Pulmonary artery endothelial cell (primary cell): Measurements from ENCODE around the gene RGL1. TPM values are rescaled to one million over a fixed set of nuclear protein-coding genes. Genes with fewer than 3 reads are reported as not detected.
A peak's percentile ranks its signal among the peaks of the same experiment; 100 is the strongest.

Experiments used
- DNase-seq: peaks from one replicate; pipeline ENCODE4 v3.0.0-alpha.2; 2011; ENCODE audit warnings: low read depth, low spot score
- total RNA-seq: library from RNA; depleted of rRNA; stranded (reverse); fragments of >200 nt; gene quantifications from 2 replicates; pipeline ENCODE4 v1.2.3, GENCODE V29; 2014

The RGL1 gene
- total RNA-seq, 1 donor from 2014 or later: 40.8 TPM

DNA sequence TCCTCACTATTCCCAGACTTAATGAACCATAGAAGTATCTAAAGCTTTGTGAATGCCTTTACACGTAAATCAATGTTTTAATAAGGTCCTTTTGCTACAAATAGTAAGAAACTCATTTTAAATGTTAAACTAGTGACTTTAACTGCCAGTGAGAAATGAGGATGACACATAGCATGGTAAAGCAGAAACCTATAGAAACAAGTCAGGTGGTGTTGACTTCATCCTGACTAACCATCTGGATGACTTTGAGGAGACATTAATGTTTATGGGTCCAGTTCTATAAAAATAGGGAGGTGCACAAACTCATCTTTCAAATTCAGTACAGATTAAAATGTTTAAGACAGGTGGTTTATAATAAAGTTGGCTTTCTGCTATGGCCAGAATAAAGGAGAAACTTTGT lies 147.2 kb downstream of the RGL1 start:
- DNase-seq: no peak

DNA sequence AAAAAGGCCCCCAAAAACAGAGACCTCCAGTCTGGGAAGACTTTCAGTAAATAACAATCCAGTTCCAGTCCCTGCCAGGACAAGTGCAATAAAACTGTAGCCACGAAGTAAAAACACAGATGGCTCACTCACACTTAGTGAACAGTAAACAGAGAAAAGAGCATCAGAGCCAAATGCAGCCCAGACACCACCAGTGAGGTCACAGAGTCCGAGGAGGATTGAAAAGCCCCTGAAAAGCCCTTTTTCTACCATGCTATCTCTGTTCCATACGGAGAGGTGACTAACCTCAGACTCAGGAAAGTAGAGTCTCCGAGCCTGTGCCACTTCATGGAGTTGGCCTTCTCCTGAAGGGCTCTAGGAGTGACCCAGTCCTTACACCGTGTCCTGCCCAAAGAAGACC lies 148.1 kb downstream of the RGL1 start:
- DNase-seq: no peak

DNA sequence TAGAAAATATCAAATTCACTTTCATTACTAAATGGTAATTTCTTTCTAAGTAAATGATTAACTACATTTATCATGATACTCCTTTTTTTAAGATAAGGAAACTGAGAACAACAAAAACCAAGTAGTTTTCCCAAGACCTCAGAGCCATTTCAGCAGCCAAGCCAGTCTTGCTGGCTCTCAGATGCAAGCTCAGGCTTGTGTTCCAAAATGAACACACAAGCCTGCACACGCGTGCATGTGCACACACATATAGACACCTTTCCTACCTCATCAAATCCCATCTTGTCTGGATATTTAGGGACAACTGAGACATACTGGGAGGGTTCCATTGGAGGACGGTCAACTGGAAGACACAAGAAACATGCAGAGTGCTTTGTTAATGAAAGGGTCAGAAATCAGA lies 149.6 kb downstream of the RGL1 start:
- no peak for DNase-seq

DNA sequence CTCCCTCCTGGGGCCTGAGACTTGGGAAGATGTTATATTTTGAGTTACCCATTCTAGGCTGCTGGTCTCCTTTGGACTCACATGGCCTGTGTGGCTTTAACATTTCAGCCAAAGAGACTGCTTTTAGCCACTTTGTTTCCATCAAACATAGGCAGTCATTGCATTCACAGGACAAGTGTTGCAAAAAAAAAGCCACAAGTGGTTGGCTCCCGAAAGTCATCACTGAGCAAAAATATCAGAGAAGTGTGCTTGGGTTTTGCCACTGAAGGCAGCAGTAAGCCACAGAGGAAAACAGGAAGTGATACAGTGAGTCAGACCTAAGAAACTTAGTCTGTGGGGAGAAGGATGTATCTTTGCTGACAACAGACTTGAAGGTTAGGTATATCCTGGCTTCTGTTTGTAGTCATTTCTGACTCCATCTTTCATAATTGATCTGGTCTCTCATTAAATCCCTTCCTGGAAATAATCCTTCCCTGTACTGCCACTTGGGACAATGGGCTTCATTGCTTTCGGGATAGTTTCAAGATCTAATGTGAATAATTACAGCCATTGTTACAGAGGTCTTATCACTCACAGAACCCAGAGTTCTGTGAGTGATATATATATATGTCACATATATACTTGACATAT lies 151.8 kb downstream of the RGL1 start:
- DNase-seq: peak; percentile 50

DNA sequence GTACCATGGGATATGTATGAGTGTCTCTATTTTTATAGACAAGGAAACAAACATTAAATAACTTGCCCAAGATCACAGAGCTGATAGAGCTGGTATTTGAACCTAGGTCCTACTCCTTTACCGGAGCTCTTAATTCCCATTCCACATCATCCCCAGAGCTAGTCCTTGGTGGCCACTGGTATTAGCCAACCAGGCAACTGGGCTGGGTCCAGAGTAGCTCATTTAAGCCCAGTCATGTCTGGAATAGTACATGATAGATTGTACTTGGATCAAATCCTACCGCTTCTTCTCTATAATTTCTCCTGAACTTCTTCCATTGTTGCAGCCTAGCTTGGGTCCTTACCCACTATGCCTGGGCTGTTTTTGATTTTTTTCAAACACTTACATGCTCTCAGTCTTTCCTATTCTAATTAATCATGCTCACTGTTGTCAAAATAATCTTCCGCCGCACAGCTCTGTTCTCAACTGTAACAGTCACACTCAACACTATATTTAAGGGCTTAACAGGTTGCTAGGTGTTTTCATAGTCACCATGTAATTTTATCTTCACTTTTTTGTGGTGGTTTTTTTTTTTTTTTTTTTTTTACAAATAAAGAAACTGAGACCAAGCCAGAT lies 152.4 kb downstream of the RGL1 start:
- no peak for DNase-seq

DNA sequence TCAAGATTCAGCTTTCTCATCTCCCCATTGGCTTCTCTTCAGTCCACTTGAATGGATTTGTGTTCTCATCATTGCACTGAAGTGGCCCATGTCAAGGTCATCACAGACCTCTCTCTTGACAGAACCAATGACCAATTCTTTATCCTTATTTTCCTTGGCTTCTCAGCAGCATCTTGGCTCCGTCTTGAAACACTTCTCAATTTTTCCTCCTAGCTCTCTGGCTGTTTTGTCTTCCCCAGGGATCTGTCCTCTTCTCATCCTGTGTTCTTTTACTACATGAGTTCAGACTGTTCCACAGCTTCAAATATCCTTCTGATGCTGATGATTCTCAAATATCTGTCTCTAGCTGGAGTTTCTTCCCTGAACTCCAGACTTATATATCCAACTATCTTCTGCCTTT lies 154.0 kb downstream of the RGL1 start:
- DNase-seq: no peak

DNA sequence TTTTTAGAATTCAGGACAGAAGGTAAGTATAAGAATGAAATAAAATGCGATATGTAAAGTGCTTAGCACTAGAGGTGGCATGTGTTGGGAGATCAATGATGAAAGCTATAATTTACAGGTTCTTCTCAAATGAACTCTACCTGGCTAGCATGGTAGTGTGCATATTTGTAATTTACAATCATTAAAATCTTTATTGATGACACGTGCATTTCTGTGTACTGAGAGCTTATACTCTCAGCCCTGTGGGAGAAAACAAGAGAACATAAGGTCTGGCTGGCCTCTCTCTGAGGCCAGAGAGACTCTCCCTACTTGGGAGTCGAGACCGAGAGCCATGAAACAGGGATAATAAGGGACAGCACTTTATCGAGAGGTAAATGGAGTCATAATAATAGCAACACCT lies 156.2 kb downstream of the RGL1 start:
- no peak for DNase-seq

DNA sequence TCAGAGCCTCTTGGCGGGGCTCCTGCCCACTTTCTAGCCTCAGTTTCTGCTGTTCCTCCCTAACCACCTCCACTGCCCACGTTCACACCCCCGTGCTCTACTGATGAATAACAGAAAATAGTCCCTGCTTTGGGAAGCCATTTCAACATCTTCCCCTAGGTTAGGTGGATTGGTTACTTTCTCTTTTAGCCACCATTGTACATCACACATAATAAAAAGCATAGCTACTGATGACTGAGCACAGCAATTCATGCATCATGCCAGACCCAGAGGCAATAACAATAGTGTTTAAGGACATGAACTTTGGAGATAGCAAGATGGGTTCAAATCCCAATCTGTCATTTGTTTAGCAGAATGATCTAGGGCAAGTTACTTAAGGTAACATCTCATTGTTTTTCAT lies 158.0 kb downstream of the RGL1 start:
- DNase-seq: no peak

DNA sequence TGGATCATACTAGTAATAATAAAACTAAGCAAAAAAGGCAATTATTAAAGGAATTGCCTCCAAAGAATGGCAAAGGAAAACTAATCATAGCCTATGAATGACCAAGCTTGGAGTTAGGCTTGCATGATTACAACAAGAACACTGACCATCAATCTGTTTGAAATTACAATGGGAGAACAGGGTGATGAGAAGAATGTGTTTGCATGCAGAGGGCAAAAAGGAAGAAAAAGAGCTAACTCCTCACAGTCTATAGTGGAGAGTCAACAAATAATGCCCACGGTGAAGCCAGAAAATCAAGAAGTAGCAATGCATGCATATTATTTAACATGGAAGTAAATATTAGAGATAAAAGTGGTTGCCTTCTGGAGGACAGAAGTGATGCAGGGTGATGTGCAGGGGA lies 160.8 kb downstream of the RGL1 start:
- no peak for DNase-seq

DNA sequence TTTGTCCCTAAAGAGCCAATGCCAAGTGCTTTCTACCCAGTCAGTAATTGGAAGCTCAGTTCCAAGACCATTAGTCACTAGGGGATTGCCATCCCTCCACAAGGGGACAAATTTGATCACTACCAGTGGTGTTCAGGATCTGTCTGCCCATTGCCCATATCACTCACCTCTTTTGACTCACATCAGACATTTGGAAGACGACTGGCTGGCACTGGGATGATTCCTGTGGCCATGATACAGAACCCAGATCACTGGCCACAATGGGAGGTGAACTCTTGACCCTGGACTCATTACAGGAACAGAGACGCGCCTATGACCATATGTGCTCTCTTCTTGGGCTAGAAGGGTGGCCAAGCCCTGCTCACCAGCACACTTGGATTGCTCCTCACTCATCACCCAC lies 161.6 kb downstream of the RGL1 start:
- no peak for DNase-seq

DNA sequence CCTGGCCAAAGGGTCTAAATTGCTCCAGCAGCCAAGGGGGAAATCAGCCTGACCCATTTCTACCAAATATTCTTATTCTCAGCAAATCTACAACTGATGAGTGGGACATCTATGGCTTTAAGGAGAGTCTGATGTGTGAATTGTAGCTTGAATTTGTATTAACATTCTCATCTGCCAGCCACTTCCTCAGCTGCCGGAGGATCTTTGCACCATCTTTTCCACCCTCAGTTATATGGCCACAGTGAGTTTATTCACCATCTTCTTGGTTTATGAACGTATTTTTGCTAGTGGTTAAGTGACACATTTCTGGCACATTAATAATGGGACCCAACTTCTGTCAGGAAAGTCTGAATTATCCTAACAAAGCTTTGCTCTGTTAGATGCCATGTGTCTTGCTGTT lies 163.0 kb downstream of the RGL1 start:
- DNase-seq: no peak

DNA sequence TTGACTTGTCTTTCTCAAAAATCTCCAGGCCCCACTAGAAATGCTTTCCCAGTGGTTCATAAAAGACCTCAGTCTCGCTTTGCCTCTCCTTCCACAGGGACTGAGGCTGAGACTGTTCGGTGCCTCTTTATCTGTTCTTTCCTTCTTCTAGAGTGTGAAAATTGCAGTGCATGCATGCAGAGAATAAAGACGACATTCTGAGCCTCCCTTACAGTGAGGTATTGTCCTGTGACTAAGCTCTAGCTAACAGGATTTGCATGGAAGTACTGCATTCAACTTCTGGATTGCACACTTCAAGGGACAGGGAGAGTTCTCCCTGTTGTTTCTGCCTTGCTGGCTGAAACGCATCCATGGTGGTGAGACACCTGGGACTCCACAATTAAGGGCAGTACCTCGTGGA lies 163.5 kb downstream of the RGL1 start:
- DNase-seq: no peak

DNA sequence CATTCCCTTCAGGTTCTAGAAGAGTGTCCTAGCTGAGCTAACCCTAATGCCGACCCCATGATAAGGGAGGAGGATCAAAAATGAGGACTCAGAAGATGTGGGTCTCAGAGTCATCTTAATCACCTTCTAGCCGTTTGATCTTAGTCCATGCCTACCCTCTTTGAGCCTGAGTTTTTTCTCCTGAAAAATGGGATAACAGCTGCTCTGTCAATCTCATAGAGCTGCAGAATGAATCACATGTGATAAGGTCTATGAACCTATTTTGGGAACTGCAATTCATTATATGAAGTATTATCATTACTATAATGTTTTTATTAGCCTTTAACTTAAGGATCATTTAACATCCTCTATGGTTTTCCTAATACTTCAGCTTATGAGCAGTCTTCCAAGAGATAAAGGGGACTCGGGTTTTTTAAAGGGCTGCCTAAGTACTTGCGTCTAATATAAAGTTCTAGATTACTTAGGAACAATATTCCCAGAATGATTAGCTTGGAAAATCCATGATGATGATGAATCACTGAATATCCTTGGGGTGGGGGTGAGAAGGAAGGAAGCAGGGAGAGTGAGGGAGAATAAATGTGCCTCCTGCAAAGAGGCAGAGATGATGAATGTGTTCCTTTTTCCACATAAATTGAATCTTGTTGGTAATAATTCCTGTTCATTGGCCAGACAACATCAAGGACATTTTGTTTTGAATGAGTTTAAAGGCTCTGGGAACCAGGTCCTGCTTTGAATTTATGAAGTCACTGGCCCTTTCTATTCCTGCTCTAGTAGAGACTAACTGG lies 165.8 kb downstream of the RGL1 start:
- DNase-seq: no peak

DNA sequence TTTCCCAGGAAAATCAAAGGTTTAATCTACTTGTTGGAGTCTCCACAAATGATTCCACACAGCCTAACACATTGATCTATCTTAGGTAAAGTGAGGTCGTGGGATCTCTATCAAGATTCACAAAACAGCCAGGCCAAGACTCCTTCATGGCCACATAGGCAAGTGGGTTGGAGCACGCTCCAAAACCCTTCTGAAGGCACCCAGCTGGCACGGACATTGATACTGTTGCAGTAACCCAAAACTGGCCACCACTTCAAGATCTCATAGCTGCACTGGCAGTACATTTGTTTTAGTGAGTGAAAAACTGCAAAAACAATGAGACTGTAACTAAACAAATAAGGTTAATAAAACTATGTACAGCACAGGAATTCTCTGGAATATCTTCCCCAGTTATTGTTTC lies 170.7 kb downstream of the RGL1 start:
- no peak for DNase-seq

DNA sequence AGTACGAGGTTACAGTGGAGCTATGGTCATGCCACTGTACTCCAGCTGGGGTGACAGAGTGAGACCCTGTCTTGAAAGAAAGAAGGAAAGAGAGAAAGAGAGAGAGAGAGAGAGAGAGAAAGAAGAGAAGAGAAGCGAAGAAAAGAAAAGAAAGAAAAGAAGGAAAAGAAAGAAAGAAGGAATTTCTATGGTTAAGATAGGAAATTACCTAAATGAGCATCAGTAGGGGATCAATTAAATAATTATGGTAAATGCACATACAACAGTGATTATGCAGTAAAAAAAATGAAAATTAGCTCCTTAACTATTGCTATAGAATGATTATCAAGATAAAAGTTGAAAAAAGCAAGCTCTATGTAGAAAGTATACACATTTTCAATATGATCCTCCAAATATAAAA lies 172.8 kb downstream of the RGL1 start:
- DNase-seq: no peak

Other genes with a start within 250 kb of the RGL1 start
- 0.07 TPM in 1 of 2 replicates, not detected in the other for gene NCF2, start 214.7 kb upstream of the RGL1 start, total RNA-seq
- 312 and 356 TPM in 2 replicates for gene ARPC5, start 169.3 kb upstream of the RGL1 start, total RNA-seq
- gene APOBEC4, start 151.8 kb upstream of the RGL1 start, total RNA-seq: not detected in 2 replicates
- gene COLGALT2, start 232.6 kb downstream of the RGL1 start, total RNA-seq: under 0.01 TPM in 1 of 2 replicates, not detected in the other
- gene TSEN15, start 246.6 kb downstream of the RGL1 start, total RNA-seq: 30.0 and 30.9 TPM in 2 replicates